Measurements from ENCODE around the gene CPVL. TPM values are rescaled to one million over a fixed set of nuclear protein-coding genes. Genes with fewer than 3 reads are reported as not detected.

Gene CPVL
- total RNA-seq, 1 donor from 2014 or later = 22.2 TPM

- no peaks in the 10 kb centered on the region for H3K79me2 ChIP-seq (ENCODE audit: insufficient read depth, low read length)
- no peaks in the 10 kb centered on the region for H3K9me3 ChIP-seq (ENCODE audit: insufficient read depth, low read depth, low read length)
- Mint-ChIP-seq H3K36me3 (ENCODE audit: low read depth, unreplicated experiment) (no peaks in the 10 kb centered on the region), H3K9me3 (ENCODE audit: unreplicated experiment) (no peaks in the 10 kb centered on the region), H3K4me1 (ENCODE audit: low read depth, unreplicated experiment) (peaks cover 3% of the 10 kb centered on the region), H3K4me3 (ENCODE audit: unreplicated experiment) (peak overlapping the region; percentile 94), H3K27ac (ENCODE audit: unreplicated experiment) (no peak overlapping the region), H3K27me3 (ENCODE audit: low read depth, unreplicated experiment) (peaks cover 9% of the 10 kb centered on the region)
- H3K9ac ChIP-seq (ENCODE audit: low read length) = no peak overlapping the region
- H3K4me1 ChIP-seq (ENCODE audit: insufficient read depth, low read length) = peaks cover 7% of the 10 kb centered on the region
- H3K27me3 ChIP-seq (ENCODE audit: insufficient read depth, low read length) = peaks cover 10% of the 10 kb centered on the region
- no peaks in the 10 kb centered on the region for H3K36me3 ChIP-seq (ENCODE audit: insufficient read depth, low read length)
- peak; percentile 6 for DNase-seq (ENCODE audit: low read depth)
- no peaks in the 10 kb centered on the region for H4K20me1 ChIP-seq (ENCODE audit: insufficient read depth, low read length)
- peak overlapping the region; percentile 96 for H3K4me2 ChIP-seq (ENCODE audit: low read length)
- peak overlapping the region; percentile 91 for H2AFZ ChIP-seq (ENCODE audit: low read depth, low read length)
- no peak for TF ChIP-seq EZH2 (IDR thresholded peaks at IDR 0.05; ENCODE audit: insufficient read depth, low read length)
- TF ChIP-seq CTCF (IDR thresholded peaks at IDR 0.05; ENCODE audit: insufficient read depth, low read depth, low read length) = no peak
- no peak overlapping the region for H3K27ac ChIP-seq (ENCODE audit: low read depth, low read length)
- FAIRE-seq = no peak
- H3K4me3 ChIP-seq (ENCODE audit: insufficient read depth, low read depth, low read length) = peak overlapping the region; percentile 65
Observed at GRCh38 chr7:29146888-29147609, 712 bp upstream of the CPVL start.

- H3K4me3 ChIP-seq (ENCODE audit: insufficient read depth, low read depth, low read length) = peak overlapping the region; percentile 65
Observed at GRCh38 chr7:29145553-29146056, 732 bp downstream of the CPVL start.

More at GRCh38 chr7:29145553-29146056, 732 bp downstream of the CPVL start:
- Histone ChIP-seq H3K36me3 (ENCODE audit: insufficient read depth, low read length) (no peaks in the 10 kb centered on the region), H3K79me2 (ENCODE audit: insufficient read depth, low read length) (no peaks in the 10 kb centered on the region), H3K9me3 (ENCODE audit: insufficient read depth, low read depth, low read length) (no peaks in the 10 kb centered on the region), H3K9ac (ENCODE audit: low read length) (peak overlapping the region; percentile 47), H3K4me2 (ENCODE audit: low read length) (peak overlapping the region; percentile 96), H4K20me1 (ENCODE audit: insufficient read depth, low read length) (no peaks in the 10 kb centered on the region), H3K4me1 (ENCODE audit: insufficient read depth, low read length) (peaks cover 7% of the 10 kb centered on the region), H3K27ac (ENCODE audit: low read depth, low read length) (no peak overlapping the region), H3K27me3 (ENCODE audit: insufficient read depth, low read length) (peaks cover 10% of the 10 kb centered on the region), H2AFZ (ENCODE audit: low read depth, low read length) (peak overlapping the region; percentile 91)
- DNase-seq (ENCODE audit: low read depth) (no peak), FAIRE-seq (no peak)
- no peak overlapping the region for H3K27ac Mint-ChIP-seq (ENCODE audit: unreplicated experiment)
- H3K4me3 Mint-ChIP-seq (ENCODE audit: unreplicated experiment) = peak overlapping the region; percentile 94
- H3K4me1 Mint-ChIP-seq (ENCODE audit: low read depth, unreplicated experiment) = peaks cover 3% of the 10 kb centered on the region
- peaks cover 9% of the 10 kb centered on the region for H3K27me3 Mint-ChIP-seq (ENCODE audit: low read depth, unreplicated experiment)
- no peaks in the 10 kb centered on the region for H3K9me3 Mint-ChIP-seq (ENCODE audit: unreplicated experiment)
- TF ChIP-seq CTCF (IDR thresholded peaks at IDR 0.05; ENCODE audit: insufficient read depth, low read depth, low read length) = no peak
- no peak for TF ChIP-seq EZH2 (IDR thresholded peaks at IDR 0.05; ENCODE audit: insufficient read depth, low read length)
- H3K36me3 Mint-ChIP-seq (ENCODE audit: low read depth, unreplicated experiment) = no peaks in the 10 kb centered on the region
